Ovary (tissue), 9 donors: Measurements from ENCODE around the gene TCP11L1. TPM values are rescaled to one million over a fixed set of nuclear protein-coding genes. Genes with fewer than 3 reads are reported as not detected.
A peak's percentile ranks its signal among the peaks of the same experiment; 100 is the strongest.

Experiments
- DNase-seq, 5 donors: peaks; one replicate each; pipeline ENCODE4 v3.0.0-alpha.2; 2019 to 2020
- H3K27ac ChIP-seq, 2 donors: fragments of 200-600 bp; one replicate each; pipeline versions ENCODE4 v1.5.1 to v1.8.0; 2019 to 2022
- H3K27me3 ChIP-seq: fragments of 200-600 bp; one replicate; pipeline ENCODE4 v1.8.0; 2022
- H3K36me3 ChIP-seq: fragments of 200-600 bp; sonication (generic); one replicate; pipeline ENCODE4 v1.5.1; 2019
- H3K4me1 ChIP-seq: one replicate; pipeline ENCODE4 v1.8.1; 2013; ENCODE audit warnings: mild to moderate bottlenecking, moderate library complexity; ENCODE audit not compliant: insufficient read depth
- H3K4me3 ChIP-seq: fragments of 200-600 bp; sonication (generic); one replicate; pipeline ENCODE4 v1.5.1; 2017
- H3K9me3 ChIP-seq, 2 donors: fragments of 200-600 bp in 1 of 2; sonication (generic) in 1 of 2; one replicate each; pipeline versions ENCODE4 v1.5.1 to v1.8.1; 2013 to 2019; ENCODE audit warnings: mild to moderate bottlenecking in 1 of 2, moderate library complexity in 1 of 2
- EP300 ChIP-seq: sonication (generic); formaldehyde crosslinking; IDR thresholded peaks from one replicate; pipeline ENCODE4 v1.6.1; 2017; ENCODE audit warnings: antibody characterized with exemption
- POLR2A ChIP-seq: fragments of 450-650 bp; IDR thresholded peaks from one replicate; pipeline ENCODE4 v1.6.1; 2017; ENCODE audit warnings: antibody characterized with exemption, mild to moderate bottlenecking, moderate library complexity
- WGBS, 3 donors: extraction: QIAGEN DNeasy Blood & Tissue Kit in 1 of 3; methylation state at CpG; one replicate each; pipeline versions ENCODE4 v1.1.5 to v1.1.7; 2013 to 2017; 5-methylcytosine and 5-hydroxymethylcytosine counted together
- intact Hi-C, 4 donors: fragments of 100-400 bp; cut with DNase I; formaldehyde crosslinking; loops; one replicate each; pipeline versions ENCODE4 v1.11.0 to v1.15.1; 2022 to 2023
- polyA plus RNA-seq, 2 donors: library from polyadenylated mRNA; stranded (reverse); fragments of 200-250 nt in 1 of 2; fragments of 350-450 nt in 1 of 2; fragmentation: Illumina TruSeq in 1 of 2; extraction: RNeasy Lipid Tissue Mini Kit (QIAGEN cat#74804) in 1 of 2; gene quantifications; one replicate each; pipeline ENCODE4 v1.2.3, GENCODE V29; 2013 to 2014
- total RNA-seq, 7 donors: library from RNA; depleted of rRNA in 2 of 7; stranded (reverse); fragments of >200 nt in 2 of 7; fragmentation: NEBNext Ultra II Directional in 3 of 7; extraction: Animal tissue kit (Norgen Biotek cat#: 25700) in 3 of 7; gene quantifications; one replicate each; pipeline versions ENCODE4 v1.1.0 to v1.2.4, GENCODE V29; 2016 to 2023
- TF ChIP-seq, protein P1 (sequence below), 3 donors: fragments of 450-650 bp in 2 of 3; fragments of 200-600 bp in 1 of 3; IDR thresholded peaks; one replicate each; pipeline versions ENCODE4 v1.5.1 to v1.8.0; 2016 to 2022; ENCODE audit warnings: antibody characterized with exemption in 3 of 3, mild to moderate bottlenecking in 1 of 3
- donor health status: DM: no; HTN: no; CAD: no; lungs with moderate emphysema.
- donor health status: DM: no; HTN: no; CAD: no.
- donor health status: Bipolar disorder and iron deficiency.
- donor health status: DM: yes; HTN: yes; CAD: no.
- donor health status: DM: no; HTN: no; CAD: no.
- donor health status: DM: yes; HTN: yes; CAD: no.

Gene TCP11L1
- total and polyA plus RNA-seq, 9 donors, result 4.4 to 23.4 (median 14.3) TPM

DNA sequence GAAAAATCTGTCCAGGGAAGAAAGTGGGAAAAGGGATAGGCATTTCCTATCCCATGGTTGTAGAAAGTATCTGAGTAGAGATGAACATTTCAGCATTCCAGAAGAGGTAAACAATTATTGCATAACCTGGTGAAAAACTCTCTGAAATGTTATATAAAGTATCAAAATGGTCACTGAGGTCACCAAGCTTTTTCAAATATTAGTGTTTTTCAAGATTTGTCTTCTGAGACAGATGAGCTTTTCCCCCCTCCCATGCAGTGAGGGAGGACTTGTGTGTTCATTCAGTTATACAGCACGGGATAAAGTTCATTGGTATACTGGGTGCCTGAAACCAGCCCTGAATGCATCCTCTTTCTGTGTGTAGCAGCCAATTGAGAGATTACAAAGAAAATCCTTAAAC, 25.6 kb upstream of the TCP11L1 start:
- Histone ChIP-seq H3K4me3 (no peak overlapping the region), H3K27me3 (no peaks in the 10 kb centered on the region), H3K9me3 (no peaks in the 10 kb centered on the region), H3K36me3 (no peaks in the 10 kb centered on the region), H3K4me1 (peaks cover 3% of the 10 kb centered on the region), H3K27ac (no peak overlapping the region)
- intact Hi-C loops, result no loop called here
- TF ChIP-seq, protein P1, sequence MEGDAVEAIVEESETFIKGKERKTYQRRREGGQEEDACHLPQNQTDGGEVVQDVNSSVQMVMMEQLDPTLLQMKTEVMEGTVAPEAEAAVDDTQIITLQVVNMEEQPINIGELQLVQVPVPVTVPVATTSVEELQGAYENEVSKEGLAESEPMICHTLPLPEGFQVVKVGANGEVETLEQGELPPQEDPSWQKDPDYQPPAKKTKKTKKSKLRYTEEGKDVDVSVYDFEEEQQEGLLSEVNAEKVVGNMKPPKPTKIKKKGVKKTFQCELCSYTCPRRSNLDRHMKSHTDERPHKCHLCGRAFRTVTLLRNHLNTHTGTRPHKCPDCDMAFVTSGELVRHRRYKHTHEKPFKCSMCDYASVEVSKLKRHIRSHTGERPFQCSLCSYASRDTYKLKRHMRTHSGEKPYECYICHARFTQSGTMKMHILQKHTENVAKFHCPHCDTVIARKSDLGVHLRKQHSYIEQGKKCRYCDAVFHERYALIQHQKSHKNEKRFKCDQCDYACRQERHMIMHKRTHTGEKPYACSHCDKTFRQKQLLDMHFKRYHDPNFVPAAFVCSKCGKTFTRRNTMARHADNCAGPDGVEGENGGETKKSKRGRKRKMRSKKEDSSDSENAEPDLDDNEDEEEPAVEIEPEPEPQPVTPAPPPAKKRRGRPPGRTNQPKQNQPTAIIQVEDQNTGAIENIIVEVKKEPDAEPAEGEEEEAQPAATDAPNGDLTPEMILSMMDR (IDR thresholded peaks at IDR 0.05), result no peak
- no peak for TF ChIP-seq POLR2A
- TF ChIP-seq EP300, result no peak
- DNase-seq, result no peak
- WGBS, 3 donors, result 19 to 31% (median 20%) methylated on average over 1 of the region's 1 CpG

DNA sequence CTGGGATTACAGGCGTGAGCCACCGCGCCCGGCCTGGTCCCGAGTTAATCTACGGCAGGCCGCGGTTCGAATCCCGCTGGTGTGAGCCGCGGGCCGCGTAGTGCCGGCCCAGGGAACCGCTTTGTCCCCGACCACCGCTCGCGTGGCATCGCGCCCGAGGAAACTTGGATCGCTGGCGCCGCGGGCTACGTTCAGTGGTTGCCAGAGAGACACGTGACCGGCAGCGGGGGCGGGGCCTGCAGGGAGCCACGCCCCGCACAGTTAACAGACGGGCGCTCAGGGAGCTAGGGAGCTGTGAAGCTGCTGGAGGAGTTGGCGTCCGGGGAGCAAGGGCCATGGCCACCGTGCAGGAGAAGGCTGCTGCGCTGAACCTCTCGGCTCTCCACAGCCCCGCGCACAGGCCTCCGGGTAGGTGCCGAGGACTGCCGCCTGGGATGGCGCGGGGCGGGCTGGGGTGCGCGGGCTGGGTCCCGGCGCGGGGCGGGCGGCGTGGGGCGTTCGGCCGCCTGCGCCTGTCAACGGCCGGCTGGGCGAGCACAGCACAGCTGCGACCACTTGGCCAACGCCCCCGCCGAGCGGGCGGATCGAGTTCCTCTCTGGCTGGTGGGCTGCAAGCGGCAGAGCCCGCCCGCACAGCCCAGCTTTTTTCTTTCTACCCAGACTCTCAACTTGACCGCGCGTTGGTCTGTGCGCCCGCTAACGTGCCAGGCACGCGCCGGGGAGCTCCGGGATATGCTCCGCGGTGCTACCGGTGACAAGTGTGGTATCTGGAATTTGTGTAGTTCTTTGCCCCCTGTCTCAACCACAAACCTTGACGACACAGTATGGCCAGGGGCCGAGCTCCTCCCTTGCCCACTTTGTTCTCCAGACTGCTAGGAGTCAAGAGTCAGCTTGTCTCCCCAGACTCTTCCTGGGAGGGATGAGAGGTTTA, 23.5 kb upstream of the TCP11L1 start, which contains the start of gene DEPDC7:
Gene DEPDC7 (plus strand): TSS at position 258 of the 931 bp plus-strand sequence. CDS start 78 bp downstream, at position 336.
- Histone ChIP-seq H3K4me3 (peak within 1 kb of the TSS; percentile 51), H3K27me3 (no peaks in the 10 kb centered on the region), H3K36me3 (no peaks in the 10 kb centered on the region), H3K9me3 (no peaks in the 10 kb centered on the region), H3K4me1 (peaks cover 3% of the 10 kb centered on the region), H3K27ac (peak within 1 kb of the TSS in 1 of 2 donors; percentile 63)
- DNase-seq, result peak; percentile 87 to 96 (median 93)
- intact Hi-C loops, result no loop called here
- TF ChIP-seq POLR2A, result peak; percentile 19
- TF ChIP-seq, protein P1 (IDR thresholded peaks at IDR 0.05), result no peak
- 1 to 2% (median 2%) methylated on average over 43 to 89 of the region's 89 CpGs for WGBS, 3 donors

DNA sequence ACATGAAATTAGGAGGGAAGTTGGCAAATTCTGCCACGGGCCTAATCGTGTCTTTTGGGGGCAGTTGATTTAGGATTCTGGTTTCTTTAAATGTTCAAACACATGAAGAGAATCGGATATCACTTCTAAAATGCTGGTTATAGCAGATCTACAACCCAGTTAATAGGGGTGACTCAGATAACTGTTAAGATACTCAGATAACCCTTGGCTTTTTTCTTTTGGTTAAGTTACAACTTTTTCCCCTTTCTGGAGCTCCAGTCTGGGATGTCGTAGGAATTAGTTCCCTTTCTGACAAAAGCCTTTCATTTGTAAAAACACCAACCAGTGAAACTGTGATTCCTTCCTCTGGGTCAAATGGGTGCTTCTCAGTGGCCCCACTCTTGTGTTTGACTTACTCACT, 22.7 kb upstream of the TCP11L1 start:
- WGBS, 3 donors, result 46 to 55% (median 52%) methylated on average over 4 of the region's 4 CpGs
- TF ChIP-seq, protein P1 (IDR thresholded peaks at IDR 0.05), result no peak
- TF ChIP-seq EP300 (no peak), POLR2A (no peak)
- H3K27ac ChIP-seq, result no peak overlapping the region

DNA sequence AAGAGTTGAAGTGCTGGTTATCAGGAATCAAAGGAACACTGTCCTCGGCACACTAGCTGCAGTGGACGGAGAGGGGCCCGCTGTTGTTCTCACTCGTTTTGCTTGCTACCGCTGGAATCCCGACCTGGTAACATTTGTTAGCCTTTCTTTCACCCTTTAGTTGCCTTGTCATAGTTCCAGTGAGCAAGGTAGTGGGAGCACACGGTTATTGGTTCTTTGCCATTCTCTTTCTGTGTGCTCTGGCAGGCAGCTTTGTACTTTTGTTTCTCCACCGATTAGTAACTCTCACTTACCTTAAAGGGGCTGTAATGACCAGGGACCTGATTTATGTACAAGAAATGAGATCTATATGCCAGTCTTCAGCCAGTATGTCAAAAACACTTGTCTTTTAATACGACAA, 21.9 kb upstream of the TCP11L1 start:
- no peaks in the 10 kb centered on the region for H3K36me3 ChIP-seq
- H3K27ac ChIP-seq, result no peak overlapping the region
- peaks cover 3% of the 10 kb centered on the region for H3K4me1 ChIP-seq
- no peak for DNase-seq
- WGBS, 3 donors, result 88 to 89% (median 89%) methylated on average over 9 of the region's 9 CpGs
- no peak overlapping the region for H3K4me3 ChIP-seq
- no peaks in the 10 kb centered on the region for H3K27me3 ChIP-seq
- intact Hi-C loops, result no loop called here
- TF ChIP-seq, protein P1 (IDR thresholded peaks at IDR 0.05), result no peak
- TF ChIP-seq POLR2A (no peak), EP300 (no peak)
- no peaks in the 10 kb centered on the region for H3K9me3 ChIP-seq

More for the DNA sequence above, 22.7 kb upstream of the TCP11L1 start:
- no peak for DNase-seq
- H3K27me3 ChIP-seq, result no peaks in the 10 kb centered on the region
- peak overlapping the region; percentile 51 for H3K4me3 ChIP-seq
- H3K4me1 ChIP-seq, result peaks cover 3% of the 10 kb centered on the region
- H3K9me3 ChIP-seq, result no peaks in the 10 kb centered on the region
- intact Hi-C loops, result no loop called here
- no peaks in the 10 kb centered on the region for H3K36me3 ChIP-seq
